GM19035 (cell line): Measurements from ENCODE around the gene METRNL.
"Not testable (repeated sequence)": the region's sequence is repeated elsewhere in the genome, so short reads cannot be mapped to it uniquely, and the experiment has no call there.

Experiments
- ATAC-seq: cut with Tn5 transposase; IDR thresholded peaks from one replicate; pipeline ENCODE4 v1.9.1; 2021; ENCODE audit not compliant: unreplicated experiment

The METRNL gene

GRCh38 chr17:83065660-83066542, 13.5 kb upstream of the METRNL start:
- ATAC-seq, result no peak

- not testable (repeated sequence) for ATAC-seq
Measured at GRCh38 chr17:83066543-83066890, 12.9 kb upstream of the METRNL start.

- ATAC-seq, result no peak
Measured at GRCh38 chr17:83067071-83067717, 12.2 kb upstream of the METRNL start.

DNA sequence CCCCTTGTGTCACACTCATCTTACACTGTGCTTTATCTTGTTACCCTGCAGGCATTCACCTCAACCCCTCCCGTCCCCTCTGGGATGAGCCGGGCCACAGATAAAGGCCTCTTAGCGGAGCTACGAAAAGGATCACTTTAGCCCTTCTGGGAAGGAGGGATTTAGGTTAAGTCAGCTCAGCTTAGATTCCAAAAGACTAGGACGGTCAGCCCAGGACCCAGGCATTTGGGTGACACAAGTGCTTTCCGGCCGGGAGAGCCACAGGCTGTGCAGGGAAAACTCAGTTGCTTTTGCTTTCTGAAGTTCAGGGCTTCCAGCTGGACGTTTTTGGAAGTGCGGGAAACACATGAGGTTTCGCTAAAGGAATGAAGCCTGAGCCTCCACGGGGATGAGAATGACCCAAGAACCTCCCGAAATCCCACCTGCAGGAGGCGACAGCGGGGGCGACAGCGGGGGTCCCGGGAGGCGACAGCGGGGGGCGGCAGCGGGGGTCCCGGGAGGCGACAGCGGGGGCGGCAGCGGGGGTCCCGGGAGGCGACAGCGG, 11.6 kb upstream of the METRNL start:
- ATAC-seq, result no peak

DNA sequence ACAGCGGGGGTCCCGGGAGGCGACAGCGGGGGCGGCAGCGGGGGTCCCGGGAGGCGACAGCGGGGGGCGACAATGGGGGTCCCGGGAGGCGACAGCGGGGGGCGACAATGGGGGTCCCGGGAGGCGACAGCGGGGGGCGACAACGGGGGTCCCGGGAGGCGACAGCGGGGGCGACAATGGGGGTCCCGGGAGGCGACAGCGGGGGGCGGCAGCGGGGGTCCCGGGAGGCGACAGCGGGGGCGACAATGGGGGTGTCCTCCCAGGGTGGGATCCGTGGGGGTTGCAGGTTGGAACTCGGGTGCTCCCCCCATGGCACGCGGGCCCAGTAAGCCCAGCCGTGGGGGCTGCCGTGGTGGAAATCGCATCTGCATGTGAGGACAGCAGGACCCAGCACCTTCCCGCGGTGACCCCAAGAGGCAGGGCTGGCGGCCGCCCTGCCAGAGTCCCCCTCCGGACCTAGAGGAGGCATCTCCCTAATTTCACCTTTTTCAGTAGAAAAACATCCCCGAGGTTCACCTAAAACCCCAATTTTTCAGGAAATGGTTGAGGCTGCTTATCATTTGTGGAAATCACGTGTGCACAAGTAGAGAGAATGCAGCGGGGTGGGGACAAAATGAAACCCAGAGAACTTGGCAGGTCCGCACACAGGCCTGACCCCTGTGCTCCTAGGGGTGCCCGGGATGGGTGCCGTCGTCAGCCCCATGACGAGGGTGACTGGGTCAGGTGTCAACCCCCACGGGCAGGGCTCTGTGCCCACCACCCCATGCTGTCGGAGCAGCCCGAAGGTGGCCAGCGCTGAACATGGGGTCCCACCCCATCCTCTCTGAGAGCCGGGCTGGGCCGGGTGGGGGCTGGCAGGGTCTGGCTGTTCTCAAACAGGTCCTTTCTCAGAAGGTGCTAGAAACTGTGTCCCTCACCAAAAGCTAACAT, 10.5 kb upstream of the METRNL start:
- ATAC-seq, result no peak

DNA sequence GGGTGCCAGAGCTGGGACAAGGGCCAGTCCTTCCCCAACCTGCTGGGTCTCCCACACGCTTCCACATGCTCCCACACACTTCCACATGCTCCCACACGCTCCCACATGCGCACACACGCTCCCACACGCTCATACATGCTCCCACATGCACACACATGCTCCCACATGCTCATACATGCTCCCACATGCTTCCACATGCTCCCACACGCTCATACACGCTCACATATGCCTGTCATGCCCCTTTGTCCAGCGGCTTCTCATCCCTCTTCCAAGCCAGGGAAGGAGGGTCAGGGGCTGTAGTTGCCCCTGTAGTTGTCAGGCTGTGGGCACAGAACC, 9.9 kb upstream of the METRNL start:
- ATAC-seq, result no peak

GRCh38 chr17:83069931-83070742, 9.3 kb upstream of the METRNL start:
- ATAC-seq, result no peak

DNA sequence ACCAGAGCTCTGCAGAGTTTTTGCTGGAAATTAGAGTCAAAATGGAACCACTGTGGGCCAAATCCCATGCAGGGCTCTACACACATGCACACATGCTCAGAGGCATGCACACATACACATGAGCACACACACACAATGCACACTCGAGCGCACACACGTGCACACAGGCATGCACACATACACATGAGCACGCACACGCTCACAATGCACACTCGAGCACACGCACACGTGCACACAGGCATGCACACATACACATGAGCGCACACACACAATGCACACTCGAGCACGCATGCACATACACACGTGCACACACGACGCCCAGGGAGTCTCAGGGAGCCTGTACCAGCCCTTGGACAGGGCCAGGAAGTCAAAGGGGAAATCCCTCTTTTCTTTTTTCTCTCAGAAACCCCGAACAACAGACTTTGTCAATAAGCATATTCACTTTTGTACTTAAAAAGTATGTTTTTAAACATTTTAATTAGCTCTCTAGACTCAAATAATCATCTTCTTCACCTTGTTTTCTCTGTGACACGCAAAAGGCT, 8.5 kb upstream of the METRNL start:
- no peak for ATAC-seq

GRCh38 chr17:83071365-83071764, 8.0 kb upstream of the METRNL start:
- ATAC-seq, result no peak

GRCh38 chr17:83071966-83072562, 7.3 kb upstream of the METRNL start:
- no peak for ATAC-seq

DNA sequence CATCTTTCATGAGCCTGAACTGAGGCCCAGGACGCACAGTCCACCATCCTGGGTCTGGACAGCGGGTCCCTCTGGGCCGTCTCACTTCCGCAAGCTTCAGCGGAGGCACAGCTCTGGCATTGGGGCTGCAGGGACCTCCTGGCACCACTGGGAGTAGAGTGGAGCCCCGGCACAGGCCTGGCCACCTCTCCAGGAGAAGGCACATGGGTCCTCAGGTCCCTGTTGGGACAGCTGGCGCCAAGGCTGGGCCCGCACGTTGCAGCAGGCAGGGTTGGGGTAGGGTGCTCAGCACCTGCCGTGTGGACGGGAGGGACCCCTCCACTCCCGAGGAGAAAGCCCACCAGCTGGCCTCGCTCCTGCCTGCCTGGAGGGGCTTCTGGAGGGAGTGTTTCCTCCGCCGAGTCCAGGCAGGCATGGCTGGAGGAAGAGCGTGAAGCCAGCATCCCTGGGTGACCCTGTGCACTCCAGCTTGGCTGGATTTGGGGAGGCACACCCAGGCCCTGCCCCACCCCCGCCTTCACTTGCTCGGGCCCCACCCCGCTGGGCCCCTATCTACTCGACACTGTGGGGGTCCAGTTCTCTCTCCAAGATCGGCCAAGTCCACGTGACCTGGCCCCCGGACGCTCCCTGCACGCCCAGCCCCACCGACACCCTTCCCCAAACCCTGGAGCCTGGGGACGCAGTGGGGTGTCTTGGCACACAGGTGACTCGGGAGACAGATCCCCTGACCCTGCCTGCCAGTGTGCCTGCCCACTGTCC, 6.6 kb upstream of the METRNL start:
- no peak for ATAC-seq

- no peak for ATAC-seq
Measured at GRCh38 chr17:83073389-83074063, 5.9 kb upstream of the METRNL start.

DNA sequence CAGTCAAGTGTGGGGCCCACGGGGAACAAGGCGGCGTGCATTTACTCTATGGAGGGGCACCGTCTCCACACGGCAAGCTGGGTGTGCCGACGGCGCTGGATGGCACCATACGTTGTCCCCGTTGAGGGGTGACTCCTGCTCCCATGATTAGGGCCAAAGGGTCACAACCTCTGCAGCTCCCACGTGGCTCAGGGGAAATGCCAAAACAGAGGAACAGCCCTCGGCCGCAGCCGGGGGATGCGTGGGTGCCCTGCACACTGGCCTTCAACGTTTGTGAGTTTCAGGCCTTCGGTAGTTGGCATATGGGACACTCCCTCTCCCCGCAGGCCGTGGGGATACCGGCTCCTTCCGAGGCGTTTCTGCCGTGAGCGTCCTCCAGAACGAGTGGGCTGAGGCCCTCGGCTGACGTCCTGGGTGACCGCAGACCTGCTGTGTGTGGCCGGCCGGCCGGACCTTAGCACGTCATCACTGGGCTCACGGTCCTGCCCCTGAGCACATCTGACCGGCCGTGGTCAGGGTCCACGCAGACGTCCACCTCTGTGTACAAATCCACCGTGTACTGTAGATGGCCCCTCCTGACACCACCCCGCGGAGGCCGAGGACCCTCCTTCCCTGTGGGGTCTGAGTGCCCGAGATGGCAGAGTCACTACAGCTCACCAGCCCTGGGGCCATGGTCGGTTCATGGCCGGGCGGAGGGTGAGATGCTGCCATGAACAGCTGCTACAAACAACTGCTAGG, 4.8 kb upstream of the METRNL start:
- no peak for ATAC-seq

DNA sequence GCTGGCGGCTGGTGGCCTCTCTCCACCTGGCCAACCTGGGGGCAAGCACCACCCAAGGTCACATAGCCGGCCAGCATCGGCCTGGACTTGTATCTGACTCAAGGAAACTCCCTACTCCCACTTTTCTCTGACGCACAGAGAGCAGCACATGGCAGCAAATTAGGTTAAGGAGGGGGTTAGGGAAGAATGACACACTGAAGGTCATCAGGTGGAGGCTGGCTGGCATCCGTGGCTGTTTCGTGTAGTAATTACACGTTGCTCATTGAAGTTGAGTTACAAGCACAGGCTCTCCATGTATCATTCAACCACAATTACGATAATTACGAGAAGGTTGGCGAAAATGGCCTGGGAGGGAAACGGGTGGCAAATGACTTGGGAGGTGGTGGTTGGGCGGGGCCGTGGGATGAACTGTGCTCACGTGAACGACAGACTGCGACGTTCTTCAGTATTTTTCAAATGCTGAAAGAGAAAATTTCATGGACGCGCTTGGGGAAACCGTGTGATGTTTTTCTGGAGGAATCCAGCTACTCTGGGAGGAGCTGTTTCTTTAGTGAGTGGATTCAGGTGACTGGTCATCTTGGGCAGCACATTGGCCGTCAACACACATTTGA, 4.0 kb upstream of the METRNL start:
- no peak for ATAC-seq

DNA sequence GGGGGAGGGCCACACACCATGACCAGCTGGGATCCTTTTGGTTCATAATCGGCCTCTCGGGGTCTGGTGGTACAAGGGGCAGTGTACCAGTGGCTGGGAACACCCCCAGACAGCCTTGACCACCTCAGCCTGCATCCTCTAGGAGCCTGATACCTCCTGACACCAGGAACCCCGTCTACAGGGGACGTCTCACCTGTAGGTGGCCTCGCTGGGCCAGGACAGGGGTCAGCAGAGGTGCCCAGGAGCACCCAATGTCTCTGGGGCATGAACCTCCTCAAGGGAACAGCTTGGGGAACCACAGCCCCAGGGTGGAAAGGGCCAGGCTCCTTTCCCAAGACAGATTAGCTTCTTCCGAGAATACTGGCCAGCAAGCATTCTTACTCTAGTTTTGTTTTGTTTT, 2.5 kb upstream of the METRNL start:
- ATAC-seq, result no peak

GRCh38 chr17:83077411-83077810, 2.0 kb upstream of the METRNL start:
- no peak for ATAC-seq

GRCh38 chr17:83077939-83078338, 1.5 kb upstream of the METRNL start:
- ATAC-seq, result no peak
